BJ (cell line): ENCODE results near the gene DUSP18. TPM values are rescaled to one million over a fixed set of nuclear protein-coding genes. Genes with fewer than 3 reads are reported as not detected.
"Not testable (repeated sequence)": the region's sequence is repeated elsewhere in the genome, so short reads cannot be mapped to it uniquely, and the experiment has no call there.

Experiments
- CTCF ChIA-PET: fragments of 350-600 bp; formaldehyde crosslinking; extraction: SDS; loops from one replicate; lab custom pipeline; 2021; ENCODE audit warnings: antibody characterized with exemption, inconsistent platforms; lab: Yijun Ruan, JAX
- POLR2A ChIA-PET: fragments of 300-600 bp; sonication (Branson Sonifier 250); formaldehyde crosslinking; extraction: SDS; loops from one replicate; lab custom pipeline; 2021; ENCODE audit warnings: antibody characterized with exemption; lab: Charles Lee
- DNase-seq: peaks from one replicate; pipeline ENCODE4 v3.0.0-alpha.2; 2011; ENCODE audit warnings: low read depth
- H3K27me3 ChIP-seq: 2 replicates; pipeline ENCODE4 v1.6.0; 2011; ENCODE audit warnings: low read length; ENCODE audit not compliant: control insufficient read depth, insufficient read depth
- H3K36me3 ChIP-seq: 2 replicates; pipeline ENCODE4 v1.5.1; 2011; ENCODE audit warnings: low read length; ENCODE audit not compliant: control insufficient read depth, insufficient read depth
- H3K4me3 ChIP-seq: 2 replicates; pipeline ENCODE4 v1.5.1; 2011; ENCODE audit warnings: low read depth, mild to moderate bottlenecking, control low read depth, low read length
- CTCF ChIP-seq: IDR thresholded peaks from 2 replicates; pipeline ENCODE4 v1.5.1; 2011; ENCODE audit warnings: low read depth, mild to moderate bottlenecking, control low read depth, inconsistent platforms, low read length, moderate library complexity; ENCODE audit not compliant: insufficient read depth
- polyA plus RNA-seq: library from polyadenylated mRNA; depleted of rRNA; stranded (reverse); fragments of >200 nt; gene quantifications from 2 replicates; pipeline ENCODE4 v1.2.3, GENCODE V29; 2011

The DUSP18 gene
- polyA plus RNA-seq, 1 experiment, result 18.6 TPM

DNA sequence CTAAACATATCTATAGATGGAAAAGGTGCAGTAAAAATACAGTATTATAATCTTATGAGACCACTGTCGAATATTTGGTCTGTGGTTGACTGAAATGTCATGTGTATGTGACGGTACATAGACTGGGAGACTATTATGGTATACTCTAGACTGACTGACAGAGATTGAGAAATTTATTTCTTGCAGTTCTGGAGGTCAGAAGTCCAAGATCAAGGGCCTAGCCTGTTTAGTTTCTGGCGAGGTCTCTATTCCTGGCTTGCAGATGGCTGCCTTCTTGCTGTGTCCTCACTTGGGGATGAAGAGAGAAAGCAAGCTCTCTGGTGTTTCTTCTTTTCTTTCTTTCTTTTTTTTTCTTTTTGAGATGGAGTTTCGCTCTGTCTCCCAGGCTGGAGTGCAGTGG is 19.7 kb upstream of the DUSP18 start:
- H3K36me3 ChIP-seq, result no peaks in the 10 kb centered on the region
- no peak for DNase-seq
- TF ChIP-seq CTCF, result no peak
- no peaks in the 10 kb centered on the region for H3K27me3 ChIP-seq
- no peak overlapping the region for H3K4me3 ChIP-seq
- POLR2A ChIA-PET, result no interaction called here
- CTCF ChIA-PET, result interaction anchor here (1.5 kb wide), 1 partner anchor 8 kb away, joined by 4 read pairs; no protein-coding TSS in a partner anchor

DNA sequence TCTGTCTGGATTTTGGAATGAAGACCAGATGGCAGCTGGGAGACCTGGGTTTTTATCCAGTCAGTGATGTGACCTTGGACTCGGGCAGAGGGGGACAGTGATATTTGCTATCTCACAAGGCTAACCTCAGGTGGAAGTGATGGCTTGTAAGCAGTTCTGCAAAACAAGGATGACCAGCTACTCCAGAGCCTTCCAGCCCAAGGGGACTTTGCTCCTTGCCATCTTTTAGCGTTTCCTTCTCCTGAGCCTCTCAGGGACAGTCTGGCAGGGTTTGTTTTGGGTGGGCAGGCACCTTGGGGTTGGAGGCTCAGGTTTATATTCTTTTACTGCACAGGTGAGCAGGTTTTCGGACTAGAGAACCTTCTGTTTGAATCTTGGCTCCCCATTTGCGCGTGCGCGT is 17.5 kb upstream of the DUSP18 start:
- ChIA-PET POLR2A (no interaction called here), CTCF (interaction anchor here (0.6 to 1.1 kb wide), 4 partner anchors 9 to 70 kb away, joined by 3 to 4 read pairs (median 4); no protein-coding TSS in a partner anchor)
- no peak for DNase-seq
- Histone ChIP-seq H3K27me3 (no peaks in the 10 kb centered on the region), H3K36me3 (no peaks in the 10 kb centered on the region), H3K4me3 (no peak overlapping the region)
- TF ChIP-seq CTCF, result no peak

- Histone ChIP-seq H3K4me3 (no peak overlapping the region), H3K36me3 (no peaks in the 10 kb centered on the region), H3K27me3 (no peaks in the 10 kb centered on the region)
- ChIA-PET POLR2A (no interaction called here), CTCF (no interaction called here)
- TF ChIP-seq CTCF, result no peak
- DNase-seq, result no peak
Observed at GRCh38 chr22:30681831-30682230, 14.2 kb upstream of the DUSP18 start.

DNA sequence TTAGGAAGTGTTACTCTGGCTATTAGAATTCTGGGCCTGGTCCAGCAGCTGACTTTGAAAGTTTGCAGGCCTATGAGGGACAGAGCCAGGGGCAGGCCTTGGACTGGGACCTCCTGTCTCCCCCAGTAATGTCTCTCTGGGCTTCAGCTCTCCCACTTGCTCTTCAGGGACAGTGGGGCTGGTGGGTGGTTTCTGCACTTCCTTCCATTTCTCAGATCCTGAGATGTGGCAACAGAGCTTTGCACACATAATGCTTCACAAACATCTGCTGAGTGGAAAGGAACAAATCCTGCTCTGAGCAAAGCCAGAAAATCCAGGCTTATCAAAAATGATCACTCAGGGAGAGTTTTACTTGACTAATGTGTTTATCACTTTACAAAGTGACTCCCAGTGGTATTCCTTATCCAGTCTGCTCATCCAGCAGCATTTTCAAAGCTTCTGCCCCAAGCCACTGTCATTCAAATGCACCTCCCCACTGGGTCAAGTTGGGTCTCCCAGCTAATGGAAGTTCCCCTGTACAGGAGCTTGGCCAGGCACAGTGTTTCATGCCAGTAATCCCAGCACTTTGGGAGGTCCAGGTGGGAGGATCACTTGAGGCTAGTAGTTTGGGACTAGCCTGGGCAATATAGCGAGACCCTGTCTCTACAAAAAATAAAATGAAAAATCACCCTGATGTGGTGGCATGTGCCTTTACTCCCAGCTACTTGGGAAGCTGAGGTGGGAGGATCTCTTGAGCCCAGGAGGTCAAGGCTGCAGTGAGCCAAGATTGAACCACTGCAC is 13.5 kb upstream of the DUSP18 start:
- no peak for DNase-seq
- Histone ChIP-seq H3K27me3 (no peaks in the 10 kb centered on the region), H3K36me3 (no peaks in the 10 kb centered on the region), H3K4me3 (no peak overlapping the region)
- ChIA-PET POLR2A (no interaction called here), CTCF (interaction anchor here (1.3 kb wide), 1 partner anchor 72 kb away, joined by 3 read pairs; no protein-coding TSS in a partner anchor)
- TF ChIP-seq CTCF, result no peak

DNA sequence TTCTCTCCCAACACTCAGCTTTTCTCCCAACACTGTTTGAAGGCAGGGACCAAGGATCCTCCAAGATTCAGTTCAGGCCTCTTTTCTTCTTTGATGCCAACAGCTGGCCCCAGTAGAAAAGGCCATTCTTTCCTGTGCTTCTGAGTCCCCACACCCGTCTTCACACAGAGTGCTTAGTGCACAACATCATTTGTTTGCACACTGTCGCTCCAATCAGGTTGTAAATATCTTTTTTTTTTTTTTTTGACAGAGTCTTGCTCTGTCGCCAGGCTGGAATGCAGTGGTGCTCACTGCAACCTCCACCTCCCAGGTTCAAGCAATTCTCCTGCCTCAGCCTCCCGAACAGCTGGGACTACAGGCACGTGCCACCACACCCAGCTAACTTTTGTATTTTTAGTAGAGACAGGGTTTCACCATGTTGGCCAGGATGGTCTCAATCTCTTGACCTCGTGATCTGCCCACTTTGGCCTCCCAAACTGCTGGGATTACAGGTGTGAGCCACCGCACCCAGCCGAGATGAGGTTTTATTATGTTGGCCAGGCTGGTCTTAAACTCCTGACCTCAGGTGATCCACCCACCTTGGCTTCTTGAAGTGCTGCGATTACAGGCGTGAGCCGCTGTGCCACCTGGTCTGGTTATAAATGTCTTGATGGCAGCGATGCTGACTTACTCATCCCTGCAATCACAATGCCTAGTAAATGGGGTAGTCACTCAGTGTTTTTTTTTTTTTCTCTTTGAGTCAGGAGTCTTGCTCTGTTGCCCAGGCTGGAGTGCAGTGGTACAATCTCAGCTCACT is 12.4 kb upstream of the DUSP18 start:
- POLR2A ChIA-PET, H3K4me3 ChIP-seq, H3K27me3 ChIP-seq, DNase-seq, H3K36me3 ChIP-seq: not testable (repeated sequence)
- CTCF ChIA-PET, result interaction anchor here (0.6 to 2.4 kb wide), 4 partner anchors 10 to 409 kb away, joined by 3 to 9 read pairs (median 4); partner anchors contain the start of gene SLC35E4

- H3K36me3 ChIP-seq, POLR2A ChIA-PET, DNase-seq, CTCF ChIA-PET, H3K4me3 ChIP-seq, H3K27me3 ChIP-seq: not testable (repeated sequence)
Observed at GRCh38 chr22:30676565-30676964, 8.9 kb upstream of the DUSP18 start.
